ENCODE data around the gene STK16. TPM values are rescaled to one million over a fixed set of nuclear protein-coding genes. Genes with fewer than 3 reads are reported as not detected.

The STK16 gene
- total and polyA plus RNA-seq, 2 experiments from 2014 or later, result 15.8 to 28.5 TPM

DNA sequence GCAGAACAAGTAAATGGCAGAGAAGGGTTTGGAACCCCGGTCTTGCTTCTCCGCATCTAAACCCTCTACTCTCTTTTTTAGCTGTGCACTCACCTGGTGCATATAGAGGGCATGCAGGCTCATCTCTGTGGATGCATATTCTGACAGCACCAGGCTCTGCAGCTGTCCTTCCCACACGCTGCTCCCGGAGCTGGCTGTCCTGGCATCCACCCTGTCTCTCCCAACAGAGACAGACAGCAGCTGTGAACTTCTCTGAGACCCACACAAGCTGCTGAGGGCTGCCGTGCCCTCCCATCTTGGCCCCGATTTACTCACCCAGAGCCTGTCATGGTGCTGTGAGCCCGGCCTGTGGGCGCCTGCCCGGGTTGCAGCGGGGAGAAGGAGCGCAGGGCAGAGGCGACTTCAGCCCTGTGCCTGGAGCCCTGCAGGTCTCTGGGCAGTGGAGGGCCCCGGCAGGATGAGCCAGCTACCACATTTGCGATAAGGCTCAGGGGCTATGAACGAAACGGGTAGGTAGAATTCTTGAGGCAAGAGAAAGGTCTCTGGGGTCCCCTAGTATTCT, 23.2 kb upstream of the STK16 start:
- Histone ChIP-seq H3K27ac (no peak overlapping the region), H3K36me3 (peaks cover 56% of the 10 kb centered on the region), H3K4me3 (no peak overlapping the region), H3K4me1 (ENCODE audit: low read depth) (peaks cover 12% of the 10 kb centered on the region), H3K27me3 (no peaks in the 10 kb centered on the region), H3K9me3 (ENCODE audit: low read depth) (no peaks in the 10 kb centered on the region)
- DNase-seq (ENCODE audit: low read depth in 1 of 2, low spot score in 1 of 2), result no peak
- TF ChIP-seq, protein P1, sequence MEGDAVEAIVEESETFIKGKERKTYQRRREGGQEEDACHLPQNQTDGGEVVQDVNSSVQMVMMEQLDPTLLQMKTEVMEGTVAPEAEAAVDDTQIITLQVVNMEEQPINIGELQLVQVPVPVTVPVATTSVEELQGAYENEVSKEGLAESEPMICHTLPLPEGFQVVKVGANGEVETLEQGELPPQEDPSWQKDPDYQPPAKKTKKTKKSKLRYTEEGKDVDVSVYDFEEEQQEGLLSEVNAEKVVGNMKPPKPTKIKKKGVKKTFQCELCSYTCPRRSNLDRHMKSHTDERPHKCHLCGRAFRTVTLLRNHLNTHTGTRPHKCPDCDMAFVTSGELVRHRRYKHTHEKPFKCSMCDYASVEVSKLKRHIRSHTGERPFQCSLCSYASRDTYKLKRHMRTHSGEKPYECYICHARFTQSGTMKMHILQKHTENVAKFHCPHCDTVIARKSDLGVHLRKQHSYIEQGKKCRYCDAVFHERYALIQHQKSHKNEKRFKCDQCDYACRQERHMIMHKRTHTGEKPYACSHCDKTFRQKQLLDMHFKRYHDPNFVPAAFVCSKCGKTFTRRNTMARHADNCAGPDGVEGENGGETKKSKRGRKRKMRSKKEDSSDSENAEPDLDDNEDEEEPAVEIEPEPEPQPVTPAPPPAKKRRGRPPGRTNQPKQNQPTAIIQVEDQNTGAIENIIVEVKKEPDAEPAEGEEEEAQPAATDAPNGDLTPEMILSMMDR (IDR thresholded peaks at IDR 0.05; ENCODE audit: low read depth, low read length), result no peak

GRCh38 chr2:219223831-219224610, 21.3 kb upstream of the STK16 start:
- TF ChIP-seq, protein P1 (IDR thresholded peaks at IDR 0.05; ENCODE audit: low read depth, low read length), result no peak
- H3K36me3 ChIP-seq, result peaks cover 56% of the 10 kb centered on the region

GRCh38 chr2:219225350-219225749, 19.9 kb upstream of the STK16 start:
- no peaks in the 10 kb centered on the region for H3K27me3 ChIP-seq
- TF ChIP-seq, protein P1 (IDR thresholded peaks at IDR 0.05; ENCODE audit: low read depth, low read length), result no peak
- no peak for DNase-seq (ENCODE audit: low read depth in 1 of 2, low spot score in 1 of 2)
- H3K4me1 ChIP-seq (ENCODE audit: low read depth), result peaks cover 7% of the 10 kb centered on the region
- H3K9me3 ChIP-seq (ENCODE audit: low read depth), result no peaks in the 10 kb centered on the region
- peaks cover 48% of the 10 kb centered on the region for H3K36me3 ChIP-seq
- H3K4me3 ChIP-seq, result no peak overlapping the region
- H3K27ac ChIP-seq, result no peak overlapping the region

More at GRCh38 chr2:219223831-219224610, 21.3 kb upstream of the STK16 start:
- no peaks in the 10 kb centered on the region for H3K27me3 ChIP-seq
- H3K27ac ChIP-seq, result no peak overlapping the region
- peaks cover 11% of the 10 kb centered on the region for H3K4me1 ChIP-seq (ENCODE audit: low read depth)
- H3K9me3 ChIP-seq (ENCODE audit: low read depth), result no peaks in the 10 kb centered on the region
- H3K4me3 ChIP-seq, result no peak overlapping the region
- no peak for DNase-seq (ENCODE audit: low read depth in 1 of 2, low spot score in 1 of 2)

- Histone ChIP-seq H3K4me1 (ENCODE audit: low read depth) (peaks cover 16% of the 10 kb centered on the region), H3K27me3 (no peaks in the 10 kb centered on the region), H3K36me3 (peaks cover 41% of the 10 kb centered on the region), H3K4me3 (peak overlapping the region; percentile 72), H3K9me3 (ENCODE audit: low read depth) (no peaks in the 10 kb centered on the region), H3K27ac (peak overlapping the region; percentile 94)
- TF ChIP-seq, protein P1 (IDR thresholded peaks at IDR 0.05; ENCODE audit: low read depth, low read length), result no peak
- no peak for DNase-seq (ENCODE audit: low read depth in 1 of 2, low spot score in 1 of 2)
Measured at GRCh38 chr2:219228041-219228910, 17.0 kb upstream of the STK16 start.

DNA sequence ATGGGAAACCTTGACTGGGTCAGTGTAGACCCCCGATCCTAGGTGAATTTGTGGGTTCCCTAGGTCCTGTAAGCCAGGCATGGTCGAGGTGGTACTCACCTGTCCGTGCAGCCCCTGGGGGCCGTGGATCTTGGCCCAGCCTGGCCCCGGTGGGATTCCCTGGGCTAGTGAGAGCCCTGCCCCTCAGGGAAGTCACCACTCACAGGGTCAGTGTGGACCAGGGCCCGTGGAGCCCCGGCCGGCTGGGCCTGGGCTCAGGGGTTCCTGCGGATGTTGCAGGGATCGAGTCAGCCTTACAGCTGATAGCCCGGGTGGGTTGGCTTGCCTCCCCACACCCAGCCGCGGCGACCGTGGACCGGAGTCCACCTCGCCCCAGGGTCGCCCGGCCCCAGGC, 16.4 kb upstream of the STK16 start:
- no peaks in the 10 kb centered on the region for H3K27me3 ChIP-seq
- H3K36me3 ChIP-seq, result peaks cover 41% of the 10 kb centered on the region
- no peak for DNase-seq (ENCODE audit: low read depth in 1 of 2, low spot score in 1 of 2)
- TF ChIP-seq, protein P1 (IDR thresholded peaks at IDR 0.05; ENCODE audit: low read depth, low read length), result no peak
- H3K27ac ChIP-seq, result peak overlapping the region; percentile 94
- peaks cover 16% of the 10 kb centered on the region for H3K4me1 ChIP-seq (ENCODE audit: low read depth)
- peak overlapping the region; percentile 72 for H3K4me3 ChIP-seq
- no peaks in the 10 kb centered on the region for H3K9me3 ChIP-seq (ENCODE audit: low read depth)
